ENCODE data around the gene ZCCHC9.

The ZCCHC9 gene

GRCh38 chr5:81355291-81356251, 54.2 kb downstream of the ZCCHC9 start:
- DNase-seq (ENCODE audit: low read depth in 1 of 2, low spot score in 1 of 2) = no peak

- no peak for DNase-seq (ENCODE audit: low read depth in 1 of 2, low spot score in 1 of 2)
These were observed 57.7 kb downstream of the ZCCHC9 start for GRCh38 chr5:81359108-81359507.

- no peak for DNase-seq (ENCODE audit: low read depth in 1 of 2, low spot score in 1 of 2)
These were observed 58.5 kb downstream of the ZCCHC9 start for GRCh38 chr5:81359881-81360280.

GRCh38 chr5:81360640-81361039, 59.3 kb downstream of the ZCCHC9 start:
- no peak for DNase-seq (ENCODE audit: low read depth in 1 of 2, low spot score in 1 of 2)

GRCh38 chr5:81361600-81361999, 60.2 kb downstream of the ZCCHC9 start:
- no peak for DNase-seq (ENCODE audit: low read depth in 1 of 2, low spot score in 1 of 2)
